OCI-LY7 (cell line): ENCODE data around the gene CELF2.

Source experiments
- CTCF ChIP-seq: fragments of 200-600 bp; sonication (generic); conservative IDR thresholded peaks from 2 replicates; pipeline ENCODE4 v1.5.1; 2014; ENCODE audit warnings: mild to moderate bottlenecking, antibody characterized with exemption, low read length, moderate library complexity, mixed read lengths
- EZH2phosphoT487 ChIP-seq: fragments of 200-600 bp; sonication (generic); IDR thresholded peaks from 2 replicates; pipeline ENCODE4 v1.6.1; 2018; ENCODE audit warnings: low read depth, borderline replicate concordance, mild to moderate bottlenecking, mixed run types, antibody characterized with exemption, low read length, moderate library complexity, mixed read lengths

DNA sequence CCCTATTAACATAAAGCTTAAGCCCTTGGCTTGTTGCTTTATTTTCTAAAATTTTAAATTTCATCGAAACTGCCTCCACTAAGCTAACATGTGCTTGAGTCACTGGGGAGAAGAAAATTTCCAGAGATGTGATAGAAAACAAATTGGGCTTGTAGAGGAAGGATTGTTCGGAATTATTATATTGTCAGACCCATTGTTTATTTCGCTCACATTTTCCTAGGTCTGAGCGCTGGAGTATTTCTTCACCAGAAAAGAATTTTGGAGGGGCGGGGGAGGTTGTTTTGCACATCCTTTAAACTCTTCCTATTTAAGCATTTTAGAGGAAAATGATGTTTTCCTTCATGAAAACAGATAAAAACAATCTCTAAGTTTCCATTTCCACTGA lies 29.1 kb downstream of the CELF2 start:
- TF ChIP-seq CTCF (no peak), EZH2phosphoT487 (no peak)
